HK-2 (cell line): ENCODE results near the gene MYRF.

ENCODE experiments used
- DNase-seq: peaks from one replicate; pipeline ENCODE4 v3.0.0-alpha.2; 2018; ENCODE audit not compliant: unreplicated experiment

MYRF gene

GRCh38 chr11:61752117-61752924 is at the start of gene MYRF:
Gene MYRF, plus strand, starts transcription at chr11:61752636. Its CDS starts 109 bp downstream, at chr11:61752745.
- peak; percentile 65 for DNase-seq

- no peak for DNase-seq
Observed at GRCh38 chr11:61702701-61703312, 49.6 kb upstream of the MYRF start.

- DNase-seq, result no peak
Observed at GRCh38 chr11:61704838-61705237, 47.6 kb upstream of the MYRF start.

GRCh38 chr11:61706452-61707400 is 45.7 kb upstream of the MYRF start:
- no peak for DNase-seq

GRCh38 chr11:61707574-61707973 is 44.9 kb upstream of the MYRF start:
- no peak for DNase-seq

- no peak for DNase-seq
Observed at GRCh38 chr11:61709110-61709509, 43.3 kb upstream of the MYRF start.

- DNase-seq, result no peak
Observed at GRCh38 chr11:61709572-61709971, 42.9 kb upstream of the MYRF start.

GRCh38 chr11:61710019-61710418 is 42.4 kb upstream of the MYRF start:
- DNase-seq, result no peak

GRCh38 chr11:61711037-61711436 is 41.4 kb upstream of the MYRF start:
- no peak for DNase-seq

- no peak for DNase-seq
Observed at GRCh38 chr11:61711498-61711897, 40.9 kb upstream of the MYRF start.

- DNase-seq, result no peak
Observed at GRCh38 chr11:61712314-61712713, 40.1 kb upstream of the MYRF start.

- DNase-seq, result no peak
Observed at GRCh38 chr11:61712846-61713245, 39.6 kb upstream of the MYRF start.

- no peak for DNase-seq
Observed at GRCh38 chr11:61713464-61713863, 39.0 kb upstream of the MYRF start.

GRCh38 chr11:61713906-61714305 is 38.5 kb upstream of the MYRF start:
- DNase-seq, result no peak

GRCh38 chr11:61714316-61714715 is 38.1 kb upstream of the MYRF start:
- DNase-seq, result no peak

- DNase-seq, result no peak
Observed at GRCh38 chr11:61714916-61715315, 37.5 kb upstream of the MYRF start.

- no peak for DNase-seq
Observed at GRCh38 chr11:61715867-61716266, 36.6 kb upstream of the MYRF start.

- no peak for DNase-seq
Observed at GRCh38 chr11:61716478-61717285, 35.8 kb upstream of the MYRF start.

GRCh38 chr11:61717286-61718033 is 35.0 kb upstream of the MYRF start:
- DNase-seq, result no peak

GRCh38 chr11:61718046-61718531 is 34.3 kb upstream of the MYRF start:
- no peak for DNase-seq
